Measurements from ENCODE around the gene POC5.
"Not testable (repeated sequence)": the region's sequence is repeated elsewhere in the genome, so short reads cannot be mapped to it uniquely, and the experiment has no call there.

The POC5 gene

GRCh38 chr5:75701856-75702255 is 15.4 kb downstream of the POC5 start:
- DNase-seq (ENCODE audit: low read depth): no peak

GRCh38 chr5:75695472-75696351 is 21.5 kb downstream of the POC5 start:
- H3K4me3 ChIP-seq (ENCODE audit: low read depth, low read length); DNase-seq (ENCODE audit: low read depth): not testable (repeated sequence)

More at GRCh38 chr5:75701856-75702255, 15.4 kb downstream of the POC5 start:
- H3K4me3 ChIP-seq (ENCODE audit: low read depth, low read length): no peak overlapping the region
- TF ChIP-seq MAX (IDR thresholded peaks at IDR 0.05; ENCODE audit: low read depth, low read length): no peak
- TF ChIP-seq MYC (IDR thresholded peaks at IDR 0.05; ENCODE audit: low read depth, low read length): no peak
- TF ChIP-seq CTCF (IDR thresholded peaks at IDR 0.05; ENCODE audit: low read depth, low read length): no peak
- TF ChIP-seq POLR2A (IDR thresholded peaks at IDR 0.05; ENCODE audit: extremely low read depth, insufficient read length): no peak

- DNase-seq (ENCODE audit: low read depth): no peak
- H3K4me3 ChIP-seq (ENCODE audit: low read depth, low read length): no peak overlapping the region
- TF ChIP-seq MYC (IDR thresholded peaks at IDR 0.05; ENCODE audit: low read depth, low read length): no peak
- TF ChIP-seq MAX (IDR thresholded peaks at IDR 0.05; ENCODE audit: low read depth, low read length): no peak
Observed at GRCh38 chr5:75694781-75695180, 22.5 kb downstream of the POC5 start.

GRCh38 chr5:75690669-75691068 is 26.6 kb downstream of the POC5 start:
- DNase-seq (ENCODE audit: low read depth): no peak
- H3K4me3 ChIP-seq (ENCODE audit: low read depth, low read length): no peak overlapping the region
- TF ChIP-seq POLR2A (IDR thresholded peaks at IDR 0.05; ENCODE audit: extremely low read depth, insufficient read length) (no peak), MAX (IDR thresholded peaks at IDR 0.05; ENCODE audit: low read depth, low read length) (no peak), CTCF (IDR thresholded peaks at IDR 0.05; ENCODE audit: low read depth, low read length) (no peak), MYC (IDR thresholded peaks at IDR 0.05; ENCODE audit: low read depth, low read length) (no peak)

- DNase-seq (ENCODE audit: low read depth): no peak
- no peak overlapping the region for H3K4me3 ChIP-seq (ENCODE audit: low read depth, low read length)
- TF ChIP-seq MAX (IDR thresholded peaks at IDR 0.05; ENCODE audit: low read depth, low read length): no peak
- TF ChIP-seq CTCF (IDR thresholded peaks at IDR 0.05; ENCODE audit: low read depth, low read length): no peak
- TF ChIP-seq POLR2A (IDR thresholded peaks at IDR 0.05; ENCODE audit: extremely low read depth, insufficient read length): no peak
- no peak for TF ChIP-seq MYC (IDR thresholded peaks at IDR 0.05; ENCODE audit: low read depth, low read length)
Observed at GRCh38 chr5:75686480-75686879, 30.8 kb downstream of the POC5 start.

GRCh38 chr5:75685141-75685540 is 32.1 kb downstream of the POC5 start:
- TF ChIP-seq CTCF (IDR thresholded peaks at IDR 0.05; ENCODE audit: low read depth, low read length) (no peak), MAX (IDR thresholded peaks at IDR 0.05; ENCODE audit: low read depth, low read length) (no peak), MYC (IDR thresholded peaks at IDR 0.05; ENCODE audit: low read depth, low read length) (no peak), POLR2A (IDR thresholded peaks at IDR 0.05; ENCODE audit: extremely low read depth, insufficient read length) (no peak)
- no peak for DNase-seq (ENCODE audit: low read depth)
- no peak overlapping the region for H3K4me3 ChIP-seq (ENCODE audit: low read depth, low read length)

All from NB4 (cell line).